Measurements from ENCODE around the gene VAC14. TPM values are rescaled to one million over a fixed set of nuclear protein-coding genes. Genes with fewer than 3 reads are reported as not detected.

VAC14 gene
- total RNA-seq, 4 donors from 2014 or later, result 44.0 to 106 (median 64.5) TPM

DNA sequence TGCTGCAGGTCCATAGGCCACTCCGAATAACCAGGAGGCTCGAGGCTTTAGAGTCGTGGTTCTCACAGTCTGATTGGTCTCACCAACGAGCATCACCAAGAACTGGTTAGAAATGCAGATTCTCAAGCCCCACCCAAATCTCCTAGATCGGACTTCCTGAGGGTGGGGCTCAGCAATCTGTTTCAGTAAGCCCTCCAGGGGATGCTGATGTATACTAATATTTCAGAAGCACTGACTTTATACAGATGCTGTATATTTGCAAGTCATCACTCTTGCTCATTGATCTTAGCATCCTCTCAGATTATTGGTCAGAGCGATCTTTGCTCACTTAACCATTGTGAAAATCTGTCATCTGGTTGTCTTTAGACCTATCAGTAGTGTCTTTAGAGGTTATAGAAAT lies 4.4 kb upstream of the VAC14 start:
- H3K27me3 ChIP-seq, result no peaks in the 10 kb centered on the region
- H3K4me1 ChIP-seq, result peaks cover 0 to 2% (median 1%) of the 10 kb centered on the region in 4 donors
- no peak for DNase-seq
- no peak overlapping the region for H3K4me3 ChIP-seq
- no peaks in the 10 kb centered on the region for H3K9me3 ChIP-seq
- H3K27ac ChIP-seq, result no peak overlapping the region
- no peaks in the 10 kb centered on the region for H3K36me3 ChIP-seq
- no peak for TF ChIP-seq POLR2A (IDR thresholded peaks at IDR 0.05)
- TF ChIP-seq, protein P1, sequence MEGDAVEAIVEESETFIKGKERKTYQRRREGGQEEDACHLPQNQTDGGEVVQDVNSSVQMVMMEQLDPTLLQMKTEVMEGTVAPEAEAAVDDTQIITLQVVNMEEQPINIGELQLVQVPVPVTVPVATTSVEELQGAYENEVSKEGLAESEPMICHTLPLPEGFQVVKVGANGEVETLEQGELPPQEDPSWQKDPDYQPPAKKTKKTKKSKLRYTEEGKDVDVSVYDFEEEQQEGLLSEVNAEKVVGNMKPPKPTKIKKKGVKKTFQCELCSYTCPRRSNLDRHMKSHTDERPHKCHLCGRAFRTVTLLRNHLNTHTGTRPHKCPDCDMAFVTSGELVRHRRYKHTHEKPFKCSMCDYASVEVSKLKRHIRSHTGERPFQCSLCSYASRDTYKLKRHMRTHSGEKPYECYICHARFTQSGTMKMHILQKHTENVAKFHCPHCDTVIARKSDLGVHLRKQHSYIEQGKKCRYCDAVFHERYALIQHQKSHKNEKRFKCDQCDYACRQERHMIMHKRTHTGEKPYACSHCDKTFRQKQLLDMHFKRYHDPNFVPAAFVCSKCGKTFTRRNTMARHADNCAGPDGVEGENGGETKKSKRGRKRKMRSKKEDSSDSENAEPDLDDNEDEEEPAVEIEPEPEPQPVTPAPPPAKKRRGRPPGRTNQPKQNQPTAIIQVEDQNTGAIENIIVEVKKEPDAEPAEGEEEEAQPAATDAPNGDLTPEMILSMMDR (IDR thresholded peaks at IDR 0.05), result no peak

DNA sequence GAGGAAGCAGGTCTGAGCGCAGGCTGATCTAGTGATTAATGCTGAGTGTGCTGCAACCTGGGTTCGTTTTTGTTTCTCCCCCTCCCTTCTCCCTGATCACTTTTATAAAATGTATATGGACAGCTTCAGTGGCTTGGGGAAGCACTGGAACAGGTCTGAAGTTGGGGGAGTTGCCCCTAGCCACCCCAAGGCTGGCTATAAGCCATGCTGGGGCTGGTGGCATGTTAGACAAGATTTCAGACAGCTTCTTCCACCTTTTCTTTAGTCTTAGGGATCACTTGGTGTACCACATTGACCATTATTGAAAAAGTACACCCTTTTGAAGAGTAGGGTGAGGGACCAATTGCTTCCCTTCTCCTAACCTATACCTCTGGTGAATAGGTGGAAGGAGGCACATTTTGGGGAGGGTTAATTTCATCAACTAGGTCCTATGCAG lies 3.8 kb upstream of the VAC14 start:
- H3K4me3 ChIP-seq, result no peak overlapping the region
- H3K4me1 ChIP-seq, result peaks cover 0 to 7% (median 6%) of the 10 kb centered on the region in 4 donors
- H3K27me3 ChIP-seq, result no peaks in the 10 kb centered on the region
- H3K9me3 ChIP-seq, result no peaks in the 10 kb centered on the region
- no peaks in the 10 kb centered on the region for H3K36me3 ChIP-seq
- no peak overlapping the region for H3K27ac ChIP-seq
- DNase-seq, result no peak
- no peak for TF ChIP-seq POLR2A (IDR thresholded peaks at IDR 0.05)
- TF ChIP-seq, protein P1 (IDR thresholded peaks at IDR 0.05), result no peak

DNA sequence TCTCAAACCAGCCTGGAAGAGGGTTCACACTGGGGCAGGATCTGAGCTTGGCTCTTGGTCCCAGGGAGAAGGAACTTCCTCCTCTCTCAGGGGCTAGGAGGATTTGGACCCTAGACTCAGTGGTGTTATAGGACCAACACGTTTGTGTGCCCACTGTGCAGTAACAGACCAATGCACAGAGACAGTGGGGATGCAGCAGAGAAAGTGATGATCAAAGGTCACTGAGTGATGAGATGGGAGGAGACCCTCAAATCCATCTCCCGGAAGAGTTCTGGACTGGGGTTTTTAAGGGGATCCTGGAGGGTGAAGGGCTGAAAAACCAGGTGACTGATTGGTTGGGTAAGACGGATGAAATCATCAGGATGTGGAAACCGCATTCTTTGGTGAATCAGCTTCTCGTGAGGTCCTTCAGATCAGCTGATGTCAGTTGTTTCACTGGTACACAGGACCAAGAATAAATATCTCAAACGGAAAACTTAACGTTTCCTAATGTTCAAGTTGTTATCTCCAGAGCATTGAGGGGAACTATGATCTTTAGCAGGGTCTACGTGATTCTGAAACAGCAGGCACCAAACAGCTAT lies 3.3 kb upstream of the VAC14 start:
- H3K27me3 ChIP-seq, result no peaks in the 10 kb centered on the region
- H3K36me3 ChIP-seq, result no peaks in the 10 kb centered on the region
- H3K27ac ChIP-seq, result no peak overlapping the region
- peaks cover 0 to 12% (median 6%) of the 10 kb centered on the region in 4 donors for H3K4me1 ChIP-seq
- TF ChIP-seq POLR2A (IDR thresholded peaks at IDR 0.05), result no peak
- TF ChIP-seq, protein P1 (IDR thresholded peaks at IDR 0.05), result no peak
- H3K4me3 ChIP-seq, result no peak overlapping the region
- H3K9me3 ChIP-seq, result no peaks in the 10 kb centered on the region
- no peak for DNase-seq

DNA sequence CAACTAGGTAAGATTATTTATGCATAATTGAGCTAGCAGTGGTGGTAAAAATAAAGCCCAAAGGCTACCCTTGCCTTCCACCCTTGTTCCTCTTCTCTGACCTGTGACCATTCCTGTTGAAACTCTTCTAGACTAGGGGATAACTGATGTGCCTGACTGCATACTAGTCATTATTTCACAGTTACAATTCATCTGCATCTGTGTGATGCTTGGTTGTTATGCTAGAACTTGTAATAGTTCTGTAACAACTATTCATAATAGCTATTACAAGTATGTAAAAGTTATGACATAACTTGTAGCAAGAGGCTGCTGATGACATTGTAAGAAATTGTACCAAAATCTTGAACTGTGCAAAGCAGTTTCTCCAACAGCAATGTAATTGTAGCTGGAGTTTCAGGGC lies 2.4 kb upstream of the VAC14 start:
- H3K4me1 ChIP-seq, result peaks cover 0 to 17% (median 6%) of the 10 kb centered on the region in 4 donors
- no peak overlapping the region for H3K4me3 ChIP-seq
- no peak overlapping the region for H3K27ac ChIP-seq
- DNase-seq, result no peak
- no peaks in the 10 kb centered on the region for H3K27me3 ChIP-seq
- no peaks in the 10 kb centered on the region for H3K9me3 ChIP-seq
- TF ChIP-seq POLR2A (IDR thresholded peaks at IDR 0.05), result no peak
- TF ChIP-seq, protein P1 (IDR thresholded peaks at IDR 0.05), result no peak
- H3K36me3 ChIP-seq, result no peaks in the 10 kb centered on the region

DNA sequence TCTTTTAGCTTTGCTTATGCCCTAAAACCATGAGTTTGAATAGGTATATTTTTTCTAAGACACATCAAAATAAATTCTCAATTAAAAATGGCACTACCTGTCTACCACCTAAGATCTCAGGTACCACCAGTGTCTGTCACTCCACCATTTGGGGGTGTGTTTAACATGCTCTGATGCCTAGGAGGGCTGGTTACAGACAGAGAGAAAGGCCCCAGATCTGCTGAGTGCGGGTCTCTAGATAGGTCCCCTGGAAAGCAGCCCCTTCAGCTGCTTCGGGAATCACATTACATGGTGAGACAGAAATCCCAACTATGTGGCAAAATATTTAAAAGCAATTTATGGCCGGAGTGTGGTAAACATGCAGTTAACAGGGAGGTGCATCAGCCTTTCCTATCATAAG lies 653 bp upstream of the VAC14 start:
- no peak for DNase-seq
- Histone ChIP-seq H3K4me1 (peaks cover 0 to 17% (median 6%) of the 10 kb centered on the region in 4 donors), H3K9me3 (no peaks in the 10 kb centered on the region), H3K27me3 (no peaks in the 10 kb centered on the region), H3K4me3 (no peak overlapping the region), H3K36me3 (peaks cover 0 to 3% (median 0%) of the 10 kb centered on the region in 3 donors), H3K27ac (no peak overlapping the region)
- TF ChIP-seq POLR2A (IDR thresholded peaks at IDR 0.05), result no peak
- TF ChIP-seq, protein P1 (IDR thresholded peaks at IDR 0.05), result no peak

Data from Peyer's patch (tissue), 4 donors.